T follicular helper cell (primary cell): ENCODE measurements around the gene SLC44A3.

Experiments used
- DNase-seq: peaks from one replicate; pipeline ENCODE4 v3.0.0-alpha.2; 2020; ENCODE audit warnings: low read depth
- total RNA-seq, 2 experiments: gene quantifications; one replicate each; lab custom pipeline; 2026; lab: John Stamatoyannopoulos, UW

SLC44A3 gene
- total RNA-seq: 0.17 to 2.2 reads per million in 2 experiments

- no peak for DNase-seq
Measured at GRCh38 chr1:94819945-94820746, at the start of gene SLC44A3. SLC44A3 (plus strand) TSS chr1:94820357; CDS start chr1:94820452, 95 bp downstream.

GRCh38 chr1:94772230-94772641 lies 47.9 kb upstream of the SLC44A3 start:
- no peak for DNase-seq

- no peak for DNase-seq
Measured at GRCh38 chr1:94772845-94773244, 47.3 kb upstream of the SLC44A3 start.

- no peak for DNase-seq
Measured at GRCh38 chr1:94773296-94773809, 46.8 kb upstream of the SLC44A3 start.

- DNase-seq: no peak
Measured at GRCh38 chr1:94773931-94774422, 46.2 kb upstream of the SLC44A3 start.

- no peak for DNase-seq
Measured at GRCh38 chr1:94776474-94776873, 43.7 kb upstream of the SLC44A3 start.

GRCh38 chr1:94777281-94777680 lies 42.9 kb upstream of the SLC44A3 start:
- no peak for DNase-seq

GRCh38 chr1:94778808-94779207 lies 41.3 kb upstream of the SLC44A3 start:
- DNase-seq: no peak

GRCh38 chr1:94783342-94784189 lies 36.6 kb upstream of the SLC44A3 start:
- no peak for DNase-seq

GRCh38 chr1:94784190-94784515 lies 36.0 kb upstream of the SLC44A3 start:
- DNase-seq: no peak

- DNase-seq: no peak
Measured at GRCh38 chr1:94787691-94788090, 32.5 kb upstream of the SLC44A3 start.

- no peak for DNase-seq
Measured at GRCh38 chr1:94790246-94790645, 29.9 kb upstream of the SLC44A3 start.

- no peak for DNase-seq
Measured at GRCh38 chr1:94790670-94791069, 29.5 kb upstream of the SLC44A3 start.

GRCh38 chr1:94792473-94793295 lies 27.5 kb upstream of the SLC44A3 start:
- no peak for DNase-seq

- DNase-seq: no peak
Measured at GRCh38 chr1:94793296-94793656, 26.9 kb upstream of the SLC44A3 start.

GRCh38 chr1:94795434-94795833 lies 24.7 kb upstream of the SLC44A3 start:
- DNase-seq: no peak

- DNase-seq: no peak
Measured at GRCh38 chr1:94796266-94796665, 23.9 kb upstream of the SLC44A3 start.

GRCh38 chr1:94797291-94797690 lies 22.9 kb upstream of the SLC44A3 start:
- DNase-seq: no peak

GRCh38 chr1:94798054-94798453 lies 22.1 kb upstream of the SLC44A3 start:
- no peak for DNase-seq

GRCh38 chr1:94798462-94798861 lies 21.7 kb upstream of the SLC44A3 start:
- no peak for DNase-seq

- no peak for DNase-seq
Measured at GRCh38 chr1:94799206-94799605, 21.0 kb upstream of the SLC44A3 start.
